HFFc6 (cell line): ENCODE data around the gene RASEF. TPM values are rescaled to one million over a fixed set of nuclear protein-coding genes. Genes with fewer than 3 reads are reported as not detected.

ENCODE experiments used
- DNase-seq: peaks from one replicate; pipeline ENCODE4 v3.0.0-alpha.2; 2018
- H3K27ac Mint-ChIP-seq: 2 replicates; pipeline ENCODE4 v1.8.0; 2020; ENCODE audit warnings: mild to moderate bottlenecking, mixed read lengths
- H3K27me3 Mint-ChIP-seq: 2 replicates; pipeline ENCODE4 v1.8.0; 2021; ENCODE audit warnings: mild to moderate bottlenecking, moderate library complexity, mixed read lengths; ENCODE audit not compliant: insufficient read depth
- H3K36me3 Mint-ChIP-seq: 2 replicates; pipeline ENCODE4 v1.8.0; 2021; ENCODE audit warnings: low read depth, mixed read lengths
- H3K4me1 Mint-ChIP-seq: 2 replicates; pipeline ENCODE4 v1.8.0; 2020; ENCODE audit warnings: low read depth, mixed read lengths
- H3K4me3 Mint-ChIP-seq: 2 replicates; pipeline ENCODE4 v1.8.0; 2020; ENCODE audit warnings: mild to moderate bottlenecking, moderate library complexity, mixed read lengths
- H3K9me3 Mint-ChIP-seq: 2 replicates; pipeline ENCODE4 v1.8.0; 2020; ENCODE audit warnings: mild to moderate bottlenecking, mixed read lengths
- total RNA-seq, 6 experiments: library from RNA; stranded (reverse); fragmentation: NEBNext Ultra II Directional; extraction: Animal tissue kit (Norgen Biotek cat#: 25700); gene quantifications; 2 replicates in 1 of 6; 3 replicates in 5 of 6; pipeline ENCODE4 v1.2.3, GENCODE V29; 2021
- TF ChIP-seq, protein P1 (sequence below): fragments of 200-600 bp; sonication (generic); IDR thresholded peaks from 2 replicates; pipeline ENCODE4 v1.5.0; 2021; ENCODE audit warnings: antibody characterized with exemption, mild to moderate bottlenecking

RASEF gene
- total RNA-seq, 6 experiments from 2014 or later = 0.05 to 0.10 (median 0.08) TPM; not detected in 3

DNA sequence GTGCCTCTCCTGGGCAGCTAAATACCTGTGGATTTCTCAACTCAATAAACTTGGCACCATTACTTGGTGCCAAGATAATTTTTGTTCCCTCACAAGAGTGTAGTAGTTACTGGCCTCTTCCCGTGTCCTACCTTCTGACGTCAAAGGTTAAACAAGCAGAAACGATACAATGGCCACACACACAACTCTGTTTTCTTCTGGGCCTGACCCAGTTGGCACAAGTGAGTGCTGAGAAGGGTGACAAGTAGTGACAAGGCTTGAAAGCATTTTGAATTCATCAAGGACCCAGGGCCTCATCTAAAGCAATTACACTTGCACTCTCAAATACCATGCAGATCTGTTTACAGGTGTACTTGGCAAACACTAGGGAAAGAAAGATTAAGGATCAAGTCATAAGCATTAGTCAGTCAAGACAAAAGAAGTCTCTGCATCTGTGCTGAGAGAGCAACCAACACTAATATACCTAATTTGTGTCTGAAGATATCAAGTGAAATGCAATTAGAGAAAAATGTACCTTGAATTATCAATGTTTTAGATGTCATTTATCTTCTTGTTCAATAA, 30.8 kb downstream of the RASEF start:
- H3K9me3 Mint-ChIP-seq = no peaks in the 10 kb centered on the region
- H3K4me1 Mint-ChIP-seq = peaks cover 52% of the 10 kb centered on the region
- no peak for DNase-seq
- no peak overlapping the region for H3K4me3 Mint-ChIP-seq
- no peaks in the 10 kb centered on the region for H3K27me3 Mint-ChIP-seq
- TF ChIP-seq, protein P1, sequence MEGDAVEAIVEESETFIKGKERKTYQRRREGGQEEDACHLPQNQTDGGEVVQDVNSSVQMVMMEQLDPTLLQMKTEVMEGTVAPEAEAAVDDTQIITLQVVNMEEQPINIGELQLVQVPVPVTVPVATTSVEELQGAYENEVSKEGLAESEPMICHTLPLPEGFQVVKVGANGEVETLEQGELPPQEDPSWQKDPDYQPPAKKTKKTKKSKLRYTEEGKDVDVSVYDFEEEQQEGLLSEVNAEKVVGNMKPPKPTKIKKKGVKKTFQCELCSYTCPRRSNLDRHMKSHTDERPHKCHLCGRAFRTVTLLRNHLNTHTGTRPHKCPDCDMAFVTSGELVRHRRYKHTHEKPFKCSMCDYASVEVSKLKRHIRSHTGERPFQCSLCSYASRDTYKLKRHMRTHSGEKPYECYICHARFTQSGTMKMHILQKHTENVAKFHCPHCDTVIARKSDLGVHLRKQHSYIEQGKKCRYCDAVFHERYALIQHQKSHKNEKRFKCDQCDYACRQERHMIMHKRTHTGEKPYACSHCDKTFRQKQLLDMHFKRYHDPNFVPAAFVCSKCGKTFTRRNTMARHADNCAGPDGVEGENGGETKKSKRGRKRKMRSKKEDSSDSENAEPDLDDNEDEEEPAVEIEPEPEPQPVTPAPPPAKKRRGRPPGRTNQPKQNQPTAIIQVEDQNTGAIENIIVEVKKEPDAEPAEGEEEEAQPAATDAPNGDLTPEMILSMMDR = no peak
- H3K27ac Mint-ChIP-seq = no peak overlapping the region
- no peaks in the 10 kb centered on the region for H3K36me3 Mint-ChIP-seq

DNA sequence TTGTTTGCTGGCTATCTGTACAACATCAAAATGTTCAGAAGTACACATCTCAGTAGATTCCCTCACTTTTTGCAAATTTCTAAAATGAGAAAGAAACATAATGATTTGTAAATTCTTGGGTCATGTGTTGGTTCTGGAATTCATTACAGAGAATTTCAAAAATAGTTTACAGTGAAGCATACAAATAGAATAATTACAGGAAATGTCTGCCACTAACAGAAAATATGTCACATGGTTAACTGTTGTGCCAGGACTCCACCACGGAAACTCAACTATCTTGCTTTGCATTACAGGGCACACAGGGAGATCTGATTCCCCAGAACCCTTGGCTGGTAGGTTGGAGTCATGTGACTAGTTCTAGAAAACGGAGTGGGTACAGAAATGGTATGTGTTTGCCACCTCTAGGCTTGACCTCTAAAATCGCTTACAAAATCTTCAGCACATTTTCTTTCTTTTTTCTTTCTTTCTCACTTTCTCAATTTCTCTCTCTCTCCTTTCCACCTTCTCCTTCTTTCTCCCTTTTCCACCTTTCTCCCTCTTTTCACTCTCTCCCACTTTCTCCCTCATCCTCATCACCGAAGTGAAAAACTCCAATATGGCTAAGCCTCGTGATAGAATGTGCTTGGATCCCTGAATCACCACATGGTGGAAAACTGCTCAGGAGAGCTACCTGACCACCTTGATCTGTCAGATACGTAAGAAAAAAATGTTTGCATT, 32.4 kb downstream of the RASEF start:
- peak; percentile 15 for DNase-seq
- H3K27ac Mint-ChIP-seq = no peak overlapping the region
- H3K4me3 Mint-ChIP-seq = no peak overlapping the region; the same call in 1 of the 2 replicates
- H3K9me3 Mint-ChIP-seq = no peaks in the 10 kb centered on the region
- TF ChIP-seq, protein P1 = no peak
- H3K36me3 Mint-ChIP-seq = no peaks in the 10 kb centered on the region
- H3K4me1 Mint-ChIP-seq = peaks cover 68% of the 10 kb centered on the region
- H3K27me3 Mint-ChIP-seq = no peaks in the 10 kb centered on the region

DNA sequence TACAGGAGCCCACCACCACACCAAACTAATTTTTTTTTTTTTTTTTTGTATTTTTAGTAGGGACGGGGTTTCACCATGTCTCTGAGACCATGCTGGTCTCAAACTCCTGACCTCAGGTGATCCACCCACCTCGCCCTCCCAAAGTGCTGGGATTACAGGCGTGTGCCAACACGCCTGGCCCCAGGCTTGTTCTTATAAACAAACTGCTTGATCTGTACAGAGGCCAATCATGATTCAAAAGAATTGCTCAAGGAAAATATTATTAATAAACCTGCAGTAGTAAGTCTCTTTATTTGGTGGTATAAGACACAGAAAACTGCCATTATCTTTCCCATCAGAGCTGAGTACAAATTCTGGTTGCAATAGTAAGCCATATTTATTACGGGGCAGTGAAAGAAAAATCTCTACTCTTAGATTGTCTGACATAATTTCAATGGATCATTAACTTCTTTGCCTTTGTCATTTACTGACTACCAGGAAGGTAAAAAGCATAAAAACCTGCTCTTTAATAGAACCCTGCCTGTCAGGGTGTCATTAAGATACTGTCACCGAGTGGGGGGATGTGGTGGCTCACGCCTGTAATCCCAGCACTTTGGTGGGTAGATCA, 33.3 kb downstream of the RASEF start:
- Mint-ChIP-seq H3K4me3 (no peak overlapping the region), H3K36me3 (no peaks in the 10 kb centered on the region), H3K27ac (no peak overlapping the region), H3K4me1 (peaks cover 65% of the 10 kb centered on the region), H3K27me3 (no peaks in the 10 kb centered on the region), H3K9me3 (no peaks in the 10 kb centered on the region)
- DNase-seq = no peak
- TF ChIP-seq, protein P1 = no peak

DNA sequence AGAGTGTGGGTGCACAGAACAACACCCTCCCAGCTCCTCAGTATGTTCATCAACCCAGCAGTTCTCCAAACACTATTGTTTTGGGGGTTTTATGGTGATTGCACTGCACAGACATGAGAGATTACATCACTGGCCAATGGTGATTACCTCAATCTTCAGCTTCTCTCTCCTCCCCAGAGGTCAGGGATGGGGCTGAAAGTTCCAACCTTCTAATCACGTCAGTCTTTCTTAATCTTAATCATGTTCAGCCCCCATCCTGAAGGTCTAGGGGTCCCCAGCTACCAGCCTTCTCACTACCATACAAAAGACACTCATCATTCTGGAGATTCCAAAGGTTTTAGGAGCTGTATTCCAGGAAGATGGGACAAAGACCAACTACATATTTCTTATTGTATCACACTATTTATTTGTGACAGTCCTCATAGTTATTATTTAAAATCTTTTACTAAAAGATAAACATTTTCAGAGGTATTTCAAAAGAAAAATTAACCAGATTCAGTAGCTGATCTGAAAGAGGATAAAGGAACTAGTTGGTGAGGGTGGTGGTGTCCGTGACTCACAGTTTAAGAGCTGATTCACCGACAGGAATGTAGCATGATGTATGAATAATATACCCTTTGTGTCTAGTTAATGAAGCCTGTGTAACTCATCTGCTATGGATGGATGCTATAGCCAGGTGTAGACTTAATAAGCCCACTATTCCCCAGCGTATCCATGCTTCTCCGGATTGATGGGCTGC, 35.6 kb downstream of the RASEF start:
- TF ChIP-seq, protein P1 = no peak
- H3K36me3 Mint-ChIP-seq = no peaks in the 10 kb centered on the region
- peak; percentile 88 for DNase-seq
- peak overlapping the region; percentile 35 for H3K4me3 Mint-ChIP-seq
- H3K4me1 Mint-ChIP-seq = peaks cover 51% of the 10 kb centered on the region
- no peaks in the 10 kb centered on the region for H3K27me3 Mint-ChIP-seq
- no peaks in the 10 kb centered on the region for H3K9me3 Mint-ChIP-seq
- peak overlapping the region; percentile 80 for H3K27ac Mint-ChIP-seq

DNA sequence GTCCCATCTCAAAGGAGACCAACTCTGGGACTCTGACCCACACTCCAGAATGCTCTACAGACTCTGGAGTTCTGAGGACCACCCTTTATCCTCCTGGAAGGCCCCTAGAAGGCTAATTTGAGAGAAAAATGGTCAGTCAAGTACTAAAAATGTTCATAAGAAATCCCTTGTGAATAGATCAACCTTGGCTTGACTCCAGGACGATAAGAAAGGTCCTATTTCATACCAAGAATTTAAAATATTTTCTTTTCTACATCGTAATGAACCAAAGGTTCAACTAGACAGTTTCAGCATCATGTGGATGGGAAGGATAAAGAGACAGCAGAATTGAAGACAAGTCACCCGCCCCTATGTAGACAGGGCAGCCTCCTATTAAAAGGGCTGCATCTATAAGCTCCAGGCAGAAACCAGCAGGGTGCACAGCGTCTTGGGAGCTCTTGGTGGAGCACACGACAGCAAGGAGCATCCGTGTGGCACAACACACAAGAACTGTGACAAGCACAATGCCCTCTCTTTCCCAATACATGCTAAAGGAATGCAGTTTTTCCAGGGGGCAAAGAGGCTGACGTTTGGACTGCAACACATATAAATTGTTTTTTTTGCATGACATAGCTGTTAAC, 38.3 kb downstream of the RASEF start:
- peaks cover 37% of the 10 kb centered on the region for H3K4me1 Mint-ChIP-seq
- no peaks in the 10 kb centered on the region for H3K27me3 Mint-ChIP-seq
- DNase-seq = no peak
- H3K36me3 Mint-ChIP-seq = no peaks in the 10 kb centered on the region
- no peaks in the 10 kb centered on the region for H3K9me3 Mint-ChIP-seq
- no peak overlapping the region for H3K4me3 Mint-ChIP-seq
- no peak overlapping the region for H3K27ac Mint-ChIP-seq
- TF ChIP-seq, protein P1 = no peak
